CD8-positive, alpha-beta memory T cell (primary cell): Measurements from ENCODE around the gene RITA1. TPM values are rescaled to one million over a fixed set of nuclear protein-coding genes. Genes with fewer than 3 reads are reported as not detected.
"Not testable (repeated sequence)": the region's sequence is repeated elsewhere in the genome, so short reads cannot be mapped to it uniquely, and the experiment has no call there.

Experiments
- CTCF ChIA-PET: fragments of 350-600 bp; sonication (Branson Sonifier 250); formaldehyde crosslinking; loops from one replicate; lab custom pipeline; 2021; ENCODE audit warnings: antibody characterized with exemption; lab: Charles Lee
- POLR2A ChIA-PET: fragments of 350-600 bp; sonication (Branson Sonifier 250); formaldehyde crosslinking; loops from one replicate; lab custom pipeline; 2021; ENCODE audit warnings: antibody characterized with exemption; lab: Charles Lee
- DNase-seq, 5 donors: peaks; one replicate each; pipeline versions ENCODE4 v3.0.0 to v3.0.0-alpha.2; 2020 to 2022; ENCODE audit warnings: mixed read lengths in 1 of 5
- H3K27ac ChIP-seq: one replicate; pipeline ENCODE4 v1.7.0; 2013; ENCODE audit warnings: low read depth, mild to moderate bottlenecking, low read length, moderate library complexity
- H3K27me3 ChIP-seq: 2 replicates; pipeline ENCODE4 v1.7.0; 2013; ENCODE audit warnings: low read length, mild to moderate bottlenecking; ENCODE audit not compliant: insufficient read depth, poor library complexity, severe bottlenecking
- H3K36me3 ChIP-seq: 2 replicates; pipeline ENCODE4 v1.7.0; 2013; ENCODE audit warnings: mild to moderate bottlenecking, low read length, moderate library complexity; ENCODE audit not compliant: insufficient read depth
- H3K4me1 ChIP-seq: 2 replicates; pipeline ENCODE4 v1.7.0; 2013; ENCODE audit warnings: mild to moderate bottlenecking, low read length, moderate library complexity; ENCODE audit not compliant: insufficient read depth
- H3K4me3 ChIP-seq: 2 replicates; pipeline ENCODE4 v1.7.0; 2013; ENCODE audit warnings: mild to moderate bottlenecking, low read length
- H3K9me3 ChIP-seq: 2 replicates; pipeline ENCODE4 v1.7.0; 2013; ENCODE audit warnings: mild to moderate bottlenecking, low read length
- H3K27ac Mint-ChIP-seq, 8 donors: one replicate each; pipeline ENCODE4 v1.8.0; 2020 to 2021; ENCODE audit warnings: mixed read lengths in 8 of 8, mild to moderate bottlenecking in 6 of 8, inconsistent platforms in 3 of 8, moderate library complexity in 3 of 8
- H3K27me3 Mint-ChIP-seq, 2 donors: one replicate each; pipeline ENCODE4 v1.8.0; 2020 to 2021; ENCODE audit warnings: mixed read lengths in 2 of 2, mild to moderate bottlenecking in 1 of 2, moderate library complexity in 1 of 2
- H3K36me3 Mint-ChIP-seq, 3 donors: one replicate each; pipeline ENCODE4 v1.8.0; 2020 to 2021; ENCODE audit warnings: mixed read lengths in 3 of 3, inconsistent platforms in 1 of 3, mild to moderate bottlenecking in 1 of 3
- H3K4me1 Mint-ChIP-seq, 3 donors: one replicate each; pipeline ENCODE4 v1.8.0; 2020 to 2021; ENCODE audit warnings: mixed read lengths in 3 of 3, inconsistent platforms in 1 of 3, mild to moderate bottlenecking in 1 of 3
- H3K4me3 Mint-ChIP-seq, 7 donors: one replicate each; pipeline ENCODE4 v1.8.0; 2020 to 2021; ENCODE audit warnings: mixed read lengths in 7 of 7, mild to moderate bottlenecking in 6 of 7, moderate library complexity in 4 of 7, inconsistent platforms in 2 of 7
- H3K9me3 Mint-ChIP-seq, 5 donors: one replicate each; pipeline ENCODE4 v1.8.0; 2020 to 2022; ENCODE audit warnings: mixed read lengths in 5 of 5, mild to moderate bottlenecking in 3 of 5, moderate library complexity in 2 of 5, inconsistent platforms in 1 of 5
- polyA plus RNA-seq: library from polyadenylated mRNA; unstranded; fragments of 300-500 nt; fragmentation: Illumina TruSeq; gene quantifications from one replicate; pipeline ENCODE4 v1.2.3, GENCODE V29; 2021
- total RNA-seq, 2 experiments: library from RNA; stranded (reverse); gene quantifications; one replicate each; pipeline ENCODE4 v1.2.3, GENCODE V29; 2021

RITA1 gene
- total and polyA plus RNA-seq, 3 experiments from 2014 or later, result 21.1 to 27.4 (median 22.5) TPM

DNA sequence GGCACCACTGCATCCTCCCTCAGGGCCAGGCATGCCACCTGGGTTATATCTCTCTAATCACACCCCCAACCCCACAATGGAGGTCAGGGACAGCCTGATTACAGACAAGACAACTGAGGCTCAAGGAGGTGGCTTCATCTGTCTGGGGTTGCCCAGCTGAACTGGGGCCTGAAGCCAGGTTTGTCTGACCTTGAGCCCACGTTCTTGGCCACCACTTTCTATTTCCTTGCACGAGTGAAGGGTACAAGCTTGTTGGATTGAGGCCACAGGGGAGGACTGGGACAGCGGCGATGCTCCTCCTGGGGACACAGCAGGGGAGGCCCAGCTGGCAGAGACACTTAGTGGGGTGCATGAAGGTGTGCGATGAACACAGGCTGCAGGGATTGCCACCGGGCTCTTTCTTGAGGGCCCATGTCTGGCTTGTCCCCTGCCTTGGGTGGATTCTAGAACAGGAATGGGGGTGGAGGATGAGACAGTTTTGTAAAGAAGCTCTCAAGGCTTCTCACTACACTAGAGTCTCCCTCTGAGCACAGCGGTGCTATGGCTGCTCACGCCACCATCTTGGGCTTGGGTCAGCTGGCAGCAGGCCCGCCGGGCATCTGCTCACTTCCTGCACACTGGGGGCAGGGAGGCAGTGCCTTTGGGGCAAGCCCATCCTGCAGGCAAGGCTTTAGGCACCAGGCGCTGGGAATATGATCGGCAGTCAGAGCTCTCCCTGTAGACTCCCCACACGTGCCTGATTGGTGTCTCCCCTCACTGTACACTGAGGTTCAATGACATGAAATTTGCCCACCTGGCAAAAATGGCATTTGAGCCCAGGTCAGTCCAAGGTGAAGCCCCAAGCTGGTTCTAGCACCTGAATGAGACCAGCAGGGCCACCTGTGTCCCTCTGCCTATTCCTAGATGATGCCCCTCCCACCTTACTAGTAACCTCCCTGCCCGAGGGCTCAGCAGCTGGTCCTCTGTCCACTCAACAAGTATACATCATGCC, 16.0 kb downstream of the RITA1 start:
- Histone ChIP-seq H3K27ac (no peak overlapping the region), H3K4me1 (no peaks in the 10 kb centered on the region), H3K9me3 (no peaks in the 10 kb centered on the region), H3K36me3 (no peaks in the 10 kb centered on the region), H3K4me3 (no peak overlapping the region), H3K27me3 (no peaks in the 10 kb centered on the region)
- H3K36me3 Mint-ChIP-seq, result no peaks in the 10 kb centered on the region
- DNase-seq, result no peak
- peak overlapping the region in 3 of 8 donors; percentile 17 to 72 (median 65) for H3K27ac Mint-ChIP-seq
- no peaks in the 10 kb centered on the region for H3K9me3 Mint-ChIP-seq
- H3K27me3 Mint-ChIP-seq, result no peaks in the 10 kb centered on the region
- ChIA-PET POLR2A (no interaction called here), CTCF (interaction anchor here (0.9 kb wide), 1 partner anchor 110 kb away, joined by 3 read pairs; no protein-coding TSS in a partner anchor)
- H3K4me3 Mint-ChIP-seq, result no peak overlapping the region
- H3K4me1 Mint-ChIP-seq, result peaks cover 0 to 4% (median 2%) of the 10 kb centered on the region in 3 donors

DNA sequence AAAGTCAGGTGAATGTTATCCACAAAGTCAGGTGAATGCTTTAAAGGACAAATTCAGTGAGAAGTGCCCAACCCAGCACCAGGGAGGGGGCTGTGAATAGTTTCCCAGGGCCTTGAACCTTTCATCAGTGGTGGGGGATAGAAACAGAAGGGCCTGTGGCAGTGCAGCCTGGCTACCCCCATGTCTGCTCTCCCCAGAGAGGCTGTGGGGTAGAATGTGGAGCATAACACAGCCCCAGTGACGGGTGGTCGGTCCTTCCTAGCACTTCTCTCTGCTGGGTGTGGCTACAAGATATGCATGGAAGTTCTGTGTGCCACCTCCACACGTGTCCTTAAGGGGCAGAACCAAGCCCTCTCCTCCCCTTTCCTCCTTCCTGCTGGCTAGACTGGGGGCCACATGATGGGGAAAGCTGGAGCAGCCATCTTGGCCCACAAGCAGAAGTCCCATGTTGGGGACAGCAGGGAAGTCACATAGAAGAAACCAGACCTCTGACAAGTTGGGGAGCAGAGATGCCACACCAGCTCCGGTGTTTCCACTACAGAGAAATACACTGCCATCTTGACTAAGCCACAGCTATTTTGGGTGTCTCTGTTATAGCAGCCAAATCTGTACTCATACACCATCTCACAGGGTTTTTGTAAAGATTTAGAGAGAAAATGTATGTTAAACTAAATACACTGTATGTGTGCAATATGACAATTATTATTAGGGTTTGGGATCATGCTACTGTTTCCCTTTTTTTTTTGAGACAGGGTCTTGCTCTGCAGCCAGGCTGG, 17.0 kb downstream of the RITA1 start:
- Mint-ChIP-seq H3K36me3 (no peaks in the 10 kb centered on the region), H3K27me3 (no peaks in the 10 kb centered on the region), H3K27ac (peak overlapping the region in 2 of 8 donors; percentile 17 to 65), H3K4me3 (no peak overlapping the region), H3K4me1 (peaks cover 4 to 9% (median 4%) of the 10 kb centered on the region in 3 donors), H3K9me3 (no peaks in the 10 kb centered on the region)
- Histone ChIP-seq H3K27me3 (no peaks in the 10 kb centered on the region), H3K36me3 (no peaks in the 10 kb centered on the region), H3K4me1 (peaks cover 3% of the 10 kb centered on the region), H3K27ac (no peak overlapping the region), H3K9me3 (no peaks in the 10 kb centered on the region), H3K4me3 (no peak overlapping the region)
- CTCF ChIA-PET, result interaction anchor here (0.7 to 1.5 kb wide), 2 partner anchors 9 to 132 kb away, joined by 3 read pairs; partner anchors contain the start of gene SLC8B1
- POLR2A ChIA-PET, result no interaction called here
- DNase-seq, result no peak

DNA sequence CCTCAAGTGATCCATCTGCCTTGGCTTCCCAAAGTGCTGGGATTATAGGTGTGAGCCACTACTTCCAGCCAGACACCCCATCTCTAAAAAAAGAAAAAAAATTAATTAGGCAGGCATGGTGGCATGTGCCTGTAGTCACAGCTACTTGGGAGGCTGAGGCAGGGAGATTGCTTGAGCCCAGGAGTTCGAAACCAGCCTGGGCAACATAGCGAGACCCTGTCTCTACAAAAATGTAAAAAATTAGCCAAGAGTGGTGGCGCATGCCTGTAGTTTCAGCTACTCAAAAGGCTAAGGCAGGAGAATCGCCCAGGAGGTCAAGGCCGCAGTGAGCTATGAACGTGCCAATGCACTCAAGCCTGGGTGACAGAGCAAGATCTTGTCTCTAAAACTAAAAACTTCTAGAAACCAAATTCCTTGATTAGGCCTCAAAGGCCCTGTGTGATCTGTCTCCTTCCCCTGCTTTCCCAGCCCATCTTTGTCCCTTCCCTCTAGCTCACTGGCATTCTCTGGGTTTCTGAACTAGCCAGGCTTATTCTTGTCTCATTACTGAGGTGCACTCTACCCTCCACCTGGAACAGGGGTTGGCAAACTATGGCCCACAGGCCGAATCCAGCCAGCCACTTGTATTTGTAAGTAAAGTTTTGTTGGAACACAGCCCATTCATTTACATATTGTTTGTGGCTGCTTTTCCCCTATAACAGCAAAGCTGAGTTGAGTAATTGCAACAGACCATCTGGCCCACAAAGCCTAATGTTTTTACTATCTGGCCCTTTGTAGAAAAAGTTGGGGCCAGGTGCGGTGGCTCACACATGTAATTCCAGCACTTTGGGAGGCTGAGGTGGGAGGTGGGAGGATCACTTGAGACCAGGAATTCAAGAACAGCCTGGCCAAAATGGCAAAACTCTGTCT, 18.6 kb downstream of the RITA1 start:
- no peaks in the 10 kb centered on the region for H3K9me3 ChIP-seq
- peak overlapping the region; percentile 18 for H3K27ac ChIP-seq
- H3K9me3 Mint-ChIP-seq, result no peaks in the 10 kb centered on the region
- H3K27ac Mint-ChIP-seq, result peak overlapping the region in 5 of 8 donors; percentile 17 to 83 (median 42)
- DNase-seq, result no peak
- H3K4me3 Mint-ChIP-seq, result no peak overlapping the region
- peaks cover 17 to 25% (median 19%) of the 10 kb centered on the region in 3 donors for H3K4me1 Mint-ChIP-seq
- ChIA-PET CTCF (interaction anchor here (0.7 to 1.7 kb wide), 3 partner anchors 12 to 130 kb away, joined by 3 to 4 read pairs (median 3); partner anchors contain the start of gene SLC8B1), POLR2A (interaction anchor here (0.6 kb wide), 1 partner anchor 111 kb away, joined by 7 read pairs; no protein-coding TSS in a partner anchor)
- no peak overlapping the region for H3K4me3 ChIP-seq
- H3K36me3 ChIP-seq, result no peaks in the 10 kb centered on the region
- no peaks in the 10 kb centered on the region for H3K27me3 Mint-ChIP-seq
- H3K27me3 ChIP-seq, result no peaks in the 10 kb centered on the region
- H3K36me3 Mint-ChIP-seq, result no peaks in the 10 kb centered on the region
- peaks cover 19% of the 10 kb centered on the region for H3K4me1 ChIP-seq

DNA sequence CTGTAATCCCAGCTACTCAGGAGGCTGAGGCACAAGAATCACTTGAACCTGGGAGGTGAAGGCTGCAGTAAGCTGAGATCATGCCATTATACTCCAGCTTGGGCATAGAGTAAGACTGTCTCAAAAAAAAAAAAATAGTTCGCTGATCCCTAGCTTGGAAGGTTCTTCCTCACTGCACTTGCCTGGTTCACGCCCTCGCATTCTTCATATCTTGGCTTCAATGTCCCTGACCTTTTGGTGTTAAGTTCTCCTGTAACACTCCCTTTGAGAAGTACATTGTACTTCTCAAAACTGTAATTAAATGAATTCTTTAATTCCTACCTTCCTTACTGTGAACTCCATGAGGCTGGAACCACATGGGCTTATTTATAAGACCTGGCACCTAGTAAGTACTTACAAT, 19.3 kb downstream of the RITA1 start:
- Mint-ChIP-seq H3K4me3 (no peak overlapping the region), H3K4me1 (peaks cover 22 to 32% (median 25%) of the 10 kb centered on the region in 3 donors), H3K27me3 (no peaks in the 10 kb centered on the region), H3K27ac (peak overlapping the region in 2 of 8 donors; percentile 27 to 83), H3K9me3 (no peaks in the 10 kb centered on the region), H3K36me3 (no peaks in the 10 kb centered on the region)
- DNase-seq, result no peak
- Histone ChIP-seq H3K9me3 (no peaks in the 10 kb centered on the region), H3K36me3 (no peaks in the 10 kb centered on the region), H3K4me3 (no peak overlapping the region), H3K4me1 (peaks cover 26% of the 10 kb centered on the region), H3K27me3 (no peaks in the 10 kb centered on the region), H3K27ac (no peak overlapping the region)
- ChIA-PET POLR2A (no interaction called here), CTCF (interaction anchor here (1.7 kb wide), 1 partner anchor 13 kb away, joined by 3 read pairs; no protein-coding TSS in a partner anchor)

DNA sequence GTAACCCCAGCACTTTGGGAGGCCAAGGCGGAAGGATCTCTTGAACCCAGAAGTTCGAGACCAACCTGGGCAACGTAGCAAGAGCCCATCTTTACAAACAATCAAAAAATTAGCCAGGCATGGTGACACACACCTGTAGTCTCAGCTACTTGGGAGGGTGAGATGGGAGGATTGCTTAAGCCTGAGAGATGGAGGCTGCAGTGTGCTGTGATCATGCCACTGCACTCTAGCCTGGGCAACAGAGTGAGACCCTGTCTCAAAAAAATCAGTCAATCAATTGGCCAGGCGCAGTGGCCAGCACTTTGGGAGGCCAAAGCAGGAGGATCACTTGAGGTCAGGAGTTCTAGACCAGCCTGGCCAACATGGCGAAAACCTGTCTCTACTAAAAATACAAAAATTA, 21.3 kb downstream of the RITA1 start:
- DNase-seq, H3K27me3 Mint-ChIP-seq, H3K27ac ChIP-seq, H3K36me3 ChIP-seq, H3K9me3 Mint-ChIP-seq, H3K4me3 ChIP-seq, H3K36me3 Mint-ChIP-seq, H3K9me3 ChIP-seq, POLR2A ChIA-PET, H3K27me3 ChIP-seq, CTCF ChIA-PET: not testable (repeated sequence)
- H3K4me1 Mint-ChIP-seq, result peaks cover 33 to 51% (median 42%) of the 10 kb centered on the region in 3 donors
- peak overlapping the region in 7 of 8 donors; percentile 40 to 96 (median 82) for H3K27ac Mint-ChIP-seq
- H3K4me1 ChIP-seq, result peaks cover 45% of the 10 kb centered on the region
- peak overlapping the region in 1 of 7 donors; percentile 4 for H3K4me3 Mint-ChIP-seq

DNA sequence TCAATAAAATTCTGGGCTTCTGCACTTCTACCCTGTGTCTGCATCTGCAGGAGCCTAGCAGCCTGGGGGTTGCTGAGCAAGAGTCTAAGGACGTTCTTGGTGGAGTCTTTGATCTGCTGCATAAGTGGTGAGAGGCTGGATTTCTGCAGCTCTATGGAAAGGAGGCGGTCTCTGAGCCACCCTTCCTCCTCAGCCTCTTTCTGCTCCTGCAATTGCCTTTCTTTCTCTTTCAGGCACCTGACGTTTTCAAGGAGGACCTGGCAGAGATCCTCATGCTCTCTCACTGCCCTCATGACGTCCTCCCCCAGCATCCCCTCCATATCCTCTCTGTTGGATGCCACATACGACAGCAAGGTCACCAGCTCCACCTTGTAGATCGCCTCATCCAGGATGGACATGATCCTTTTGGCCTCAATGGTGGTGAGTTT, 22.1 kb downstream of the RITA1 start:
- Mint-ChIP-seq H3K9me3 (no peaks in the 10 kb centered on the region), H3K27ac (peak overlapping the region; percentile 82 to 97 (median 94)), H3K4me1 (peaks cover 33 to 51% (median 42%) of the 10 kb centered on the region in 3 donors), H3K36me3 (no peaks in the 10 kb centered on the region), H3K27me3 (no peaks in the 10 kb centered on the region), H3K4me3 (peak overlapping the region in 5 of 7 donors; percentile 12 to 87 (median 79))
- Histone ChIP-seq H3K9me3 (no peaks in the 10 kb centered on the region), H3K4me1 (peaks cover 45% of the 10 kb centered on the region), H3K36me3 (no peaks in the 10 kb centered on the region), H3K4me3 (peak overlapping the region; percentile 20), H3K27ac (peak overlapping the region; percentile 44), H3K27me3 (no peaks in the 10 kb centered on the region)
- ChIA-PET CTCF (interaction anchor here (0.9 to 4.2 kb wide), 4 partner anchors 10 to 34 kb away, joined by 4 to 22 read pairs (median 6); partner anchors contain the start of gene TPCN1), POLR2A (interaction anchor here (1.0 to 2.4 kb wide), 3 partner anchors 14 to 54 kb away, joined by 3 to 11 read pairs (median 3); partner anchors contain the start of gene TPCN1)
- peak in 2 of 5 donors; percentile 33 to 34 for DNase-seq
